C4-2B (cell line): Measurements from ENCODE around the gene FAM78B.

Experiments
- H3K27ac ChIP-seq: fragments of 450-650 bp; 2 replicates; pipeline ENCODE4 v1.5.1; 2017
- ZFX ChIP-seq: fragments of 450-650 bp; IDR thresholded peaks from 2 replicates; pipeline ENCODE4 v1.6.1; 2017
- TF ChIP-seq, protein P1 (sequence below): fragments of 450-650 bp; conservative IDR thresholded peaks from 2 replicates; pipeline ENCODE4 v1.5.1; 2017; ENCODE audit warnings: mild to moderate bottlenecking

The FAM78B gene

DNA sequence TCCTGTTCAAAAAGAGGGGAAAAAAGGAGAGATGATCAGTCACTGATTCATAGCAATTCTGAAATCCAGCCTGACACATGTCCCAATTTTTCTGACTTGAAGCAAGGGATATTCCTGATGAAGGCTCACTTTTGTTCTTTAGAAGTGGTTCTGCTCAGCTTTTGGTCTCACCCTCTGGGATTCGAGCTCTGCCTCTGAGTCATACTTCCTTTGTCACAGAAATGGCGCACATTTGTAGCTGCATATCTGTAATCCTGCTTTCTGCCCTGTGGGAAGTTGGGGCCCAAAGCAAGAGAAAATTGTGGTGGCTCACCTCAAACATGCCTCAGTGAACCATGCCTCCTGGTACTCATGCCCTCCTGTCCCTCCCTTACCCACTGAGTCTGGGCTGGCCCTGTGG, 22.3 kb upstream of the FAM78B start:
- TF ChIP-seq ZFX = no peak
- TF ChIP-seq, protein P1, sequence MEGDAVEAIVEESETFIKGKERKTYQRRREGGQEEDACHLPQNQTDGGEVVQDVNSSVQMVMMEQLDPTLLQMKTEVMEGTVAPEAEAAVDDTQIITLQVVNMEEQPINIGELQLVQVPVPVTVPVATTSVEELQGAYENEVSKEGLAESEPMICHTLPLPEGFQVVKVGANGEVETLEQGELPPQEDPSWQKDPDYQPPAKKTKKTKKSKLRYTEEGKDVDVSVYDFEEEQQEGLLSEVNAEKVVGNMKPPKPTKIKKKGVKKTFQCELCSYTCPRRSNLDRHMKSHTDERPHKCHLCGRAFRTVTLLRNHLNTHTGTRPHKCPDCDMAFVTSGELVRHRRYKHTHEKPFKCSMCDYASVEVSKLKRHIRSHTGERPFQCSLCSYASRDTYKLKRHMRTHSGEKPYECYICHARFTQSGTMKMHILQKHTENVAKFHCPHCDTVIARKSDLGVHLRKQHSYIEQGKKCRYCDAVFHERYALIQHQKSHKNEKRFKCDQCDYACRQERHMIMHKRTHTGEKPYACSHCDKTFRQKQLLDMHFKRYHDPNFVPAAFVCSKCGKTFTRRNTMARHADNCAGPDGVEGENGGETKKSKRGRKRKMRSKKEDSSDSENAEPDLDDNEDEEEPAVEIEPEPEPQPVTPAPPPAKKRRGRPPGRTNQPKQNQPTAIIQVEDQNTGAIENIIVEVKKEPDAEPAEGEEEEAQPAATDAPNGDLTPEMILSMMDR = no peak
- H3K27ac ChIP-seq = no peak overlapping the region

DNA sequence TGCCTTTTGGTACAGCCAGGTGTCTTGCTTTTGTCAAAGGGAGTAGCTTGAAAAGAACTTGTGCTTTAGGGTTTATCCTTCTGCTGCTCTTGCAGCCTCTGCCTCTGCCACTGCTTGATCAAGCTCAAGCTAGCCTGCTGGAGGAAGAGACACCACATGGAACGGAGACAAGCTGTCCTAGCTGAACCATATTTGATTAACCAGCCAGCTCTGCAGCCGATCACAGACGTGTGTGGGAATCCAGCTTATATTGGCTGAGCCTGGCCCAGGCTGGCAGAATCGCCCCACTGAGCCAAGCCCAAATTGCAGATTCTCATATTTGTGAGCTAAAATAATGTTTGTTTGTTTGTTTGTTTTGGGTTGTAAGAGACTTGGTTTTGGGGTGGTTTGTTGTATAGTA, 18.7 kb upstream of the FAM78B start:
- no peak overlapping the region for H3K27ac ChIP-seq
- TF ChIP-seq, protein P1 = no peak
- no peak for TF ChIP-seq ZFX

- H3K27ac ChIP-seq = no peak overlapping the region
- no peak for TF ChIP-seq ZFX
- TF ChIP-seq, protein P1 = no peak
Measured at GRCh38 chr1:166184897-166185296, 18.1 kb upstream of the FAM78B start.

- no peak overlapping the region for H3K27ac ChIP-seq
- TF ChIP-seq, protein P1 = no peak
- no peak for TF ChIP-seq ZFX
Measured at GRCh38 chr1:166184012-166184411, 17.2 kb upstream of the FAM78B start.

- no peak overlapping the region for H3K27ac ChIP-seq
- no peak for TF ChIP-seq ZFX
- TF ChIP-seq, protein P1 = no peak
Measured at GRCh38 chr1:166182281-166182680, 15.5 kb upstream of the FAM78B start.

DNA sequence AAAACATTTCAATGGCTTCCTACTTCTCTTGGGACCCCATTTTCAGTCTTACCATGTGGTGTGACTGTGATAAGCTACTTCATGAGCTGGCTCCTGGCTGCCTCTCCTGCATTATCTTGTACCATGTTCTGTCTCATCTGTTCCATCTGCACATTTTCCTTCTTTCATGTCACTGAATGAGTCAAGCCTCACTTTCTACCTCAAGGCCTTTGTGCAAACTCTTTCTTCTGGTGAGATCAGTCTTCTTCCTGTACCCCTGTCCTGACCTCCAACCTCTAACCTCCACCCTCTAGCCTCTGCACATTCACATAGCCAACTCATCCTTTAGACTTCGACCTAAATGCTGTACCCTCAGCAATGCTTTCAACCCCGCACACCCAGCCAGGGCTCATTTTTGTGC, 9.6 kb upstream of the FAM78B start:
- TF ChIP-seq, protein P1 = no peak
- no peak for TF ChIP-seq ZFX
- H3K27ac ChIP-seq = no peak overlapping the region

DNA sequence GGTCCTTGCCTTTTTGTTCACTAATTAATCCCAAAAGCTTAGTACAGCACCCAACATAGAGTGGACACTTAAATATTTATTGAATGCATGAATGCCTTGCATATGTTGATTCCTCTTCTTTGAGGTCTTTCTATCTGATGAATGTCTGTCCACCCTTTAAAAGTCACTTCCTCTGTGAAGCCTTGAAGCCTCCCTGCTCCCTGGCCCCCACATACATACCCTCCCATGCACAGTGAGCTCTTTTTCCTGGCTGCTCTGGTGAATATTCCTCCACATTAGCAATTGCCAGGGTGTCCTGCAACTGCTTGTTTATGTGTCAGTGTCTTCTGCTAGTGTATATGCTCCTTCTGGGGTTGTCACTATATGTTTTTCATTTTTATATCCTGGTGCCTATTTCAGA, 8.2 kb upstream of the FAM78B start:
- no peak for TF ChIP-seq ZFX
- TF ChIP-seq, protein P1 = no peak
- H3K27ac ChIP-seq = no peak overlapping the region

GRCh38 chr1:166174108-166174507, 7.3 kb upstream of the FAM78B start:
- no peak overlapping the region for H3K27ac ChIP-seq
- TF ChIP-seq, protein P1 = no peak
- TF ChIP-seq ZFX = no peak
